ENCODE data around the gene RPL3. TPM values are rescaled to one million over a fixed set of nuclear protein-coding genes. Genes with fewer than 3 reads are reported as not detected.

RPL3 gene
- total RNA-seq, 1 experiment from 2014 or later = 3,009 TPM

DNA sequence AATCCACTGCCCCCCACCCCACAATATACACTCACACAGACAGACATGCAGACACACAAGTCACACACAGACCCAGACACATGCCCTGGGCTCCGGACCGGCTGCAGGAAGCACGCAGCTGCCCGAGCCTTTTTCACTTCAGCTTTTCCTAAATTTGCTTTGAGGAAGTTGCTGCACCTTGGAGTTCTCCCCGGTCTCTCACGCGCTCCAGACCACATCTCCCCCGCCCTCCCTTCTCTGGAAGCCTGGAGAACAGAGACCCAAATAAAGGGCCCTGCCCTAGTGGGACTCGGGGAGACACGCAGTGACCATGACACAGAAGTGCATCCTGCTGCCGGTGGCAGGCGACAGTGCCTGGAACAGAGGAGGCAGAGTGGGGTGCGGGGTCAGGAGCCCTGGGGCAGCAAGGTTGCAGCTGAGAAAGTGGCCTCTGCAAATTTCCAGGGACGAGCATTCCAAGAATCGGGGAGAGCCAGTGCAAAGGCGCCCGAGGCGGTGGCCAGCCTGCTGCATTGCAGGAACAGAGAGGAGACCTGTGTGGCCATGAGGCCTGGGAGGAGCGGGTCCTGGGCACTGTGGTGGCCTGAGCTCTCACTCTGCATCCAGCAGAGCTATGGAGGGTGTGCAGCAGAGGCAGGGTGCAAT lies 19.1 kb downstream of the RPL3 start:
- Mint-ChIP-seq H3K9me3 (peaks cover 9% of the 10 kb centered on the region), H3K27ac (peak overlapping the region; percentile 76), H3K36me3 (peaks cover 6% of the 10 kb centered on the region; the same call in 1 of the 2 replicates), H3K4me1 (peaks cover 36% of the 10 kb centered on the region), H3K4me3 (no peak overlapping the region), H3K27me3 (ENCODE audit: low read depth) (no peaks in the 10 kb centered on the region; the same call in 1 of the 2 replicates)
- ATAC-seq (peak; percentile 27), DNase-seq (ENCODE audit: low spot score) (peak; percentile 44)
- TF ChIP-seq, protein P1, sequence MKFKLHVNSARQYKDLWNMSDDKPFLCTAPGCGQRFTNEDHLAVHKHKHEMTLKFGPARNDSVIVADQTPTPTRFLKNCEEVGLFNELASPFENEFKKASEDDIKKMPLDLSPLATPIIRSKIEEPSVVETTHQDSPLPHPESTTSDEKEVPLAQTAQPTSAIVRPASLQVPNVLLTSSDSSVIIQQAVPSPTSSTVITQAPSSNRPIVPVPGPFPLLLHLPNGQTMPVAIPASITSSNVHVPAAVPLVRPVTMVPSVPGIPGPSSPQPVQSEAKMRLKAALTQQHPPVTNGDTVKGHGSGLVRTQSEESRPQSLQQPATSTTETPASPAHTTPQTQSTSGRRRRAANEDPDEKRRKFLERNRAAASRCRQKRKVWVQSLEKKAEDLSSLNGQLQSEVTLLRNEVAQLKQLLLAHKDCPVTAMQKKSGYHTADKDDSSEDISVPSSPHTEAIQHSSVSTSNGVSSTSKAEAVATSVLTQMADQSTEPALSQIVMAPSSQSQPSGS (CRISPR knock-in tag; IDR thresholded peaks at IDR 0.05; ENCODE audit: borderline replicate concordance, low read depth) = no peak
- TF ChIP-seq SP1 (CRISPR knock-in tag; conservative IDR thresholded peaks at IDR 0.05) (no peak), ZNF416 (CRISPR knock-in tag; IDR thresholded peaks at IDR 0.05) (no peak), AR (CRISPR knock-in tag; IDR thresholded peaks at IDR 0.05) (no peak), IRF1 (CRISPR knock-in tag; IDR thresholded peaks at IDR 0.05) (no peak), RELA (CRISPR knock-in tag; IDR thresholded peaks at IDR 0.05; ENCODE audit: borderline replicate concordance) (no peak)
- TF ChIP-seq, protein P2, sequence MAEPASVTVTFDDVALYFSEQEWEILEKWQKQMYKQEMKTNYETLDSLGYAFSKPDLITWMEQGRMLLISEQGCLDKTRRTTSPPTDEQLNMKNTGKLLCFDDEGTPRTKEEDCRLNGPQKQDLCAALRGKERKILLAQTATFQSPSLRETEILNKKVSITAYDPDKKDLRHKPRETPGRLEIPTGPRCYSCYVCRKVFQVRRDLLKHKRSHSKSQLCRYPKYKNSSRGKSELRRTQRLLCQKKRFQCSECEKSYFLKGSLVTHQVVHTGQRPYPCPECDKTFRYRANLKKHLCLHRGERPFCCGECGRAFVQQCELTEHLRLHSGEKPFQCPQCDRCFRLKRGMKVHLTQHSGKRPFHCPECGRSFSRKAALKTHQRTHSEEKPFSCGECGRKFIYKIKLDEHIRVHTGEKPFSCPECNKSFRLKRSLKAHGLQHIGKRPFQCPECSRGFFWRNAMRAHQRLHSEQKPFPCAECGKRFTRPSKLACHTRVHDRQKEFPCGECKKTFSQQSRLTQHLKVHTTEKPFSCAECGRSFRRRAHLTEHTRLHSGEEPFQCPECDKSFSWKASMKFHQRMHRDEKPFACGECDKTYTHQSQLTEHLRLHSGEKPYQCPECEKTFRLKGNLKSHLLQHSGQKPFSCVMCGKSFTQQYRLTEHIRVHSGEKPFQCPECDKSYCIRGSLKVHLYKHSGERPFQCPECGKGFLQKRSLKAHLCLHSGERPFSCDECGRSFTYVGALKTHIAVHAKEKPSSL (CRISPR knock-in tag; conservative IDR thresholded peaks at IDR 0.05) = no peak
- ChIA-PET CTCF (interaction anchor here (0.7 to 2.9 kb wide), 9 partner anchors 9 to 165 kb away, joined by 3 to 13 read pairs (median 5); partner anchors contain the start of gene PDGFB), POLR2A (interaction anchor here (0.7 to 1.6 kb wide), 9 partner anchors 9 to 129 kb away, joined by 3 to 6 read pairs (median 3); no protein-coding TSS in a partner anchor)

GRCh38 chr22:39299829-39300178 lies 19.6 kb downstream of the RPL3 start:
- ChIA-PET CTCF (interaction anchor here (0.6 to 2.9 kb wide), 10 partner anchors 10 to 165 kb away, joined by 3 to 13 read pairs (median 5); partner anchors contain the start of gene PDGFB), POLR2A (interaction anchor here (0.9 to 1.6 kb wide), 5 partner anchors 10 to 129 kb away, joined by 3 to 6 read pairs (median 3); no protein-coding TSS in a partner anchor)
- H3K27ac Mint-ChIP-seq = peak overlapping the region; percentile 76; the same call in 1 of the 2 replicates
- H3K9me3 Mint-ChIP-seq = peaks cover 9% of the 10 kb centered on the region
- H3K27me3 Mint-ChIP-seq (ENCODE audit: low read depth) = no peaks in the 10 kb centered on the region; the same call in 1 of the 2 replicates
- ATAC-seq (0 out of 2 replicates have a peak, but pooled peaks have one; percentile 3), DNase-seq (ENCODE audit: low spot score) (no peak)
- TF ChIP-seq, protein P3, sequence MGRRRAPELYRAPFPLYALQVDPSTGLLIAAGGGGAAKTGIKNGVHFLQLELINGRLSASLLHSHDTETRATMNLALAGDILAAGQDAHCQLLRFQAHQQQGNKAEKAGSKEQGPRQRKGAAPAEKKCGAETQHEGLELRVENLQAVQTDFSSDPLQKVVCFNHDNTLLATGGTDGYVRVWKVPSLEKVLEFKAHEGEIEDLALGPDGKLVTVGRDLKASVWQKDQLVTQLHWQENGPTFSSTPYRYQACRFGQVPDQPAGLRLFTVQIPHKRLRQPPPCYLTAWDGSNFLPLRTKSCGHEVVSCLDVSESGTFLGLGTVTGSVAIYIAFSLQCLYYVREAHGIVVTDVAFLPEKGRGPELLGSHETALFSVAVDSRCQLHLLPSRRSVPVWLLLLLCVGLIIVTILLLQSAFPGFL (CRISPR knock-in tag; IDR thresholded peaks at IDR 0.05; ENCODE audit: borderline replicate concordance) = no peak
- TF ChIP-seq ELF4 (CRISPR knock-in tag; IDR thresholded peaks at IDR 0.05; ENCODE audit: low read depth) (no peak), ZNF121 (CRISPR knock-in tag; IDR thresholded peaks at IDR 0.05) (0 out of 2 replicates have a peak, but pooled peaks have one; percentile 26), CBFB (CRISPR knock-in tag; IDR thresholded peaks at IDR 0.05; ENCODE audit: low read depth) (no peak), ZNF532 (CRISPR knock-in tag; IDR thresholded peaks at IDR 0.05; ENCODE audit: borderline replicate concordance) (no peak), FOXJ3 (CRISPR knock-in tag; IDR thresholded peaks at IDR 0.05; ENCODE audit: borderline replicate concordance) (no peak)
- TF ChIP-seq, protein P4, sequence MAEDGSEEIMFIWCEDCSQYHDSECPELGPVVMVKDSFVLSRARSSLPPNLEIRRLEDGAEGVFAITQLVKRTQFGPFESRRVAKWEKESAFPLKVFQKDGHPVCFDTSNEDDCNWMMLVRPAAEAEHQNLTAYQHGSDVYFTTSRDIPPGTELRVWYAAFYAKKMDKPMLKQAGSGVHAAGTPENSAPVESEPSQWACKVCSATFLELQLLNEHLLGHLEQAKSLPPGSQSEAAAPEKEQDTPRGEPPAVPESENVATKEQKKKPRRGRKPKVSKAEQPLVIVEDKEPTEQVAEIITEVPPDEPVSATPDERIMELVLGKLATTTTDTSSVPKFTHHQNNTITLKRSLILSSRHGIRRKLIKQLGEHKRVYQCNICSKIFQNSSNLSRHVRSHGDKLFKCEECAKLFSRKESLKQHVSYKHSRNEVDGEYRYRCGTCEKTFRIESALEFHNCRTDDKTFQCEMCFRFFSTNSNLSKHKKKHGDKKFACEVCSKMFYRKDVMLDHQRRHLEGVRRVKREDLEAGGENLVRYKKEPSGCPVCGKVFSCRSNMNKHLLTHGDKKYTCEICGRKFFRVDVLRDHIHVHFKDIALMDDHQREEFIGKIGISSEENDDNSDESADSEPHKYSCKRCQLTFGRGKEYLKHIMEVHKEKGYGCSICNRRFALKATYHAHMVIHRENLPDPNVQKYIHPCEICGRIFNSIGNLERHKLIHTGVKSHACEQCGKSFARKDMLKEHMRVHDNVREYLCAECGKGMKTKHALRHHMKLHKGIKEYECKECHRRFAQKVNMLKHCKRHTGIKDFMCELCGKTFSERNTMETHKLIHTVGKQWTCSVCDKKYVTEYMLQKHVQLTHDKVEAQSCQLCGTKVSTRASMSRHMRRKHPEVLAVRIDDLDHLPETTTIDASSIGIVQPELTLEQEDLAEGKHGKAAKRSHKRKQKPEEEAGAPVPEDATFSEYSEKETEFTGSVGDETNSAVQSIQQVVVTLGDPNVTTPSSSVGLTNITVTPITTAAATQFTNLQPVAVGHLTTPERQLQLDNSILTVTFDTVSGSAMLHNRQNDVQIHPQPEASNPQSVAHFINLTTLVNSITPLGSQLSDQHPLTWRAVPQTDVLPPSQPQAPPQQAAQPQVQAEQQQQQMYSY (CRISPR knock-in tag; IDR thresholded peaks at IDR 0.05) = peak; percentile 96
- peaks cover 36% of the 10 kb centered on the region for H3K4me1 Mint-ChIP-seq
- no peak overlapping the region for H3K4me3 Mint-ChIP-seq
- peaks cover 6% of the 10 kb centered on the region; the same call in 1 of the 2 replicates for H3K36me3 Mint-ChIP-seq
